Fibroblast of pulmonary artery (primary cell): ENCODE results near the gene HTRA3.

Experiments
- DNase-seq: peaks from one replicate; pipeline ENCODE4 v3.0.0-alpha.2; 2010; ENCODE audit warnings: low read depth
- H3K4me3 ChIP-seq: replicated peaks from 2 replicates; pipeline ENCODE4 v1.5.1; 2011; ENCODE audit warnings: low read depth, mild to moderate bottlenecking, control low read depth, low read length, moderate library complexity
- CTCF ChIP-seq: IDR thresholded peaks from 2 replicates; pipeline ENCODE4 v1.5.1; 2011; ENCODE audit warnings: mild to moderate bottlenecking, control low read depth, low read length, inconsistent platforms; ENCODE audit errors: missing control alignments

The HTRA3 gene

DNA sequence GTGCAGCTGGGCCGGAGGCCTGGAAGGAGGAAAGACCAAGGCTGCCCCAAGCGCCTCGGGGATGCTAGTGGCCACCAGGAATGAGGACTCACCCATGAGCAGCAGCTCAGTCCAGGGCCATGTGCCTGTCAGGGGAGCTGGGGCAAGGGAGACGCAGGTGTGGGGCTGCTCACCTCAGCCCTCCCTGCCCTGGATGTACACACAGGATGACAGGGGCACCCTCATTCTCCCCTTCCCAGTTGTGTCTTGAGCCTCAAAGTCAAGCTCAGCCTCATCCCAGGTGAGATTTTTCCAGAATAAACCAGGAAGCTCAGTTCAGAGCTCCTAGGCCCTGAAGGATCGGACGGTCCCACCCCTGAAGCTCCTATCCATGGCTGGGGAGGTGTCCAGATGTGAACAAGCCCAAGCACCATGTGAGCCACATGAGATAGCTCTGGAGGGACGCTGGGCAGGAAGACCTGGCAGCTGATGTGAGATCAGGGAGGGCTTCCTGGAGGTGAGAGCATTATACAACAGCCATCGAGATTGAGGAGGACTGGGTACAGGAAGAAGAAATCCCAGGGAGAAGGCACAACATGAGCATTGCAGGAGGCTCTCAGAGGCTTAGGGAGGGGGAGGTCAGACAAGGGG is 23.0 kb downstream of the HTRA3 start:
- TF ChIP-seq CTCF = no peak
- H3K4me3 ChIP-seq = no peak overlapping the region
- DNase-seq = no peak

DNA sequence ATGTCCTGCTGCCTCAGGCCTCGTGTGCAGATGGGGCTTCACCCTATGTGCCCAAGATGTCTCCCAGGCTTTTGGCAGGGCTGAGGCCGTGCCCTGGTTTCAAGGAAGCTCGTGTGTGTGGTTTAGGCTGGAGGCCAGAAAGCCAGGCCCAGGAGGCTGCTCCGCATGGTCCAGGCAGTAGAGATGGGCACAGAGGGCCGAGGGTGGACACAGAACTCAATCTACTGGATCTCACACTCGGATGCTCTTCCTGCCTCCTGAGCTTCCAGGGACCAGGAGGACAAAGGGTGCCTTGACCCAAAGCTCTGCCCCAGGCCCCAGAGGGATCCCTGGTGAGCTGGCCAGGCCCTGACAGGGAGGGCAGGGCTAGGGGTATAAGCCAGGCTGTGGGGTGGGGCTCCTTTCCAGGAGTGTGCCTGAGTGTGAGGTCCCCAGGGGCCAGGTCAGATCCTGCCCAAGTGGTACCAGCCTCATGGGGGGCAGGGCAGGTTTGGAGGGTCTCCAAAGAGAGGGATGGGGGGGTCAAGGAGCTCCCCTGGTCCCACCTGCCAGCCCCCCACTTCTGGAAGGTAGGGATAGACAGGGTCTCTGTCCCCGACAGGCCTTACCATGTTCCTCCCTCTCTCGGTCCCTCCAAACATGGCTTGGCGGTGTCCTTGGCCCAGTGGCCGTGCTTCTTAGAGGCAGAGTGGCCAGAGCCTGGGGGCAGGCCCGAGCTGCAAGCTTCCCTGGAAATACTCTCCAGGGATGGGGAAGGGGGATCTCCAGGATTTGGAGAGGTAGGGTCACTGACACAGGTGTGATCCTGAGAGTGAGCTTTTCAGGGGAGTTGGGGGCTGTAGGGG is 23.8 kb downstream of the HTRA3 start:
- TF ChIP-seq CTCF = no peak
- DNase-seq = no peak
- H3K4me3 ChIP-seq = no peak overlapping the region

DNA sequence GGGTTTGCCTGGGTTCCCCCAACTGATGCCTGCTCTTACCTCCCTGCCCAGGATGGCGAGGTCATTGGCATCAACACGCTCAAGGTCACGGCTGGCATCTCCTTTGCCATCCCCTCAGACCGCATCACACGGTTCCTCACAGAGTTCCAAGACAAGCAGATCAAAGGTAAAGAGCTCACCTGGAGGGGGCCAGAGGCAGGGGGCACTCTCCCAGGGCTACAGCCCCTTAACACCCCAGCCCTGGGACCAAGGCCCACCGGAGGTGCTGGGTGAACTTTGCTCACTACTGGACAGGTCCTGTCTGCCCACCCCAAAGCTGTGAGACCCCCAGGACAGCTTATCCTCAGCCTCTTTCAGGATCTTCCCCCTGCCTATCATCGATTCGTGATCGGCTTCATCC is 24.5 kb downstream of the HTRA3 start:
- no peak for DNase-seq
- no peak overlapping the region for H3K4me3 ChIP-seq
- TF ChIP-seq CTCF = no peak

GRCh38 chr4:8294775-8295174 is 25.2 kb downstream of the HTRA3 start:
- no peak for TF ChIP-seq CTCF

DNA sequence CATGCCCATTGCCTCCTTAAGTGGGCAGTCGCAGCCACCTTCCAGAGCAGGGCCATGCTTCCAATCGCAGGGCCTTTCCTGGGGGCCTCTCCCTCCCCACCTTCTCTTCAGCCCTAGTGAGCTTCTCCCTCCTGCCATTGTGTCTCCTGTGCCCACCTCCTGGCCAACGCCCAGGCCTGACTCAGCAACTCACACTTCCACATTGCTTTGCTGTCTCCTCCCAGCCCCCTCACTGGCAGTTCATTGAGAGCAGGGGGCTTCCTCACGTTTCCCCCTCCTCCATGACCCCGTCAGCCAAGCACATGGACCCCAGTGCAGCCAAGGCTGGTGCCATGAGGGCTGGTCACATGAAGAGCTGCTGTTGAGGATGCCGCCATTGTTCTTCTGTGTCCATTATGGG is 25.9 kb downstream of the HTRA3 start:
- DNase-seq = no peak
- TF ChIP-seq CTCF = no peak
- H3K4me3 ChIP-seq = no peak overlapping the region

More at GRCh38 chr4:8294775-8295174, 25.2 kb downstream of the HTRA3 start:
- H3K4me3 ChIP-seq = no peak overlapping the region
- DNase-seq = no peak

DNA sequence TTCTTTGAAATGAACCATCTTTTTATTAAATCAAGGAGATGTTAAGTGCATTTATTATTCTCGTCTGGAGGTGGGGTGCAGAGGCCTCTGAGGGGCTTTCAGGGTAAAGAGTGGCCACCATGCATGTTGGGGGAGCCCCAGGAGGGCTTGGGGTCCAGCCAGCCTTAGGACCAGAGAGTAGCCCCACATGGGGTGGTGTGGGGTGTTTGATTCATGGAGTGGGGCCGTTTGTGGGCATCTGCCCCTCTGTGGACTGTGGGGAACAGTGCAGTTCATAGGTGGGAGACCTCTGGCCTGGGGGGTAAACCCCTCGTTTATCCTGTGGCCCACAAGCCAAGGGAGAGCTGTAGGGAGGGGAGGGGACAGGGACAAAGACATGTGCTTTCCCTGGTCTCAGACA is 26.9 kb downstream of the HTRA3 start:
- DNase-seq = no peak
- TF ChIP-seq CTCF = no peak

More for the DNA sequence above, 26.9 kb downstream of the HTRA3 start:
- H3K4me3 ChIP-seq = no peak overlapping the region
